ENCODE measurements around the gene MED23. TPM values are rescaled to one million over a fixed set of nuclear protein-coding genes. Genes with fewer than 3 reads are reported as not detected.
"Not testable (repeated sequence)": the region's sequence is repeated elsewhere in the genome, so short reads cannot be mapped to it uniquely, and the experiment has no call there.

Gene MED23
- total RNA-seq, 1 donor from 2014 or later = 12.2 TPM

DNA sequence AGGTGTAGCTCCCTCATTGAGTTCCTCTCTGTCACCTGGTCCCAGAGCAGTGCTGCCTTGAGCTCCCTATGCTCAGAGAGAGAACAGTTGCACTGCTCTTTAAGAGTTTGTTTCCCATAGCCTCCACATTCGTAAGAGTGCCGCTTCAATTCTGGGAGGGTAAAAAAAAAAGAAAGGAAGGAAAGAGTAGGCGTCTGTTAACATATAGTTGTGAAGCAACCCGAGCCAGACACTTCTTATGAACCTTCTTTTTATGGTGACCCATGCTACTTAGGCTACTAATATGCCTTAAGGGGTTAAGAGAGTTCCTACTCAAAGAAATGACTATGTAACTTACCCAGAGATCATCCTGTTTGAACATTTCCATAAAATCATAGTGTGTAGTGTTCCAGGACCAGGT, 59.3 kb downstream of the MED23 start:
- no peak for ATAC-seq

- ATAC-seq = no peak
Measured at GRCh38 chr6:131565056-131565455, 63.0 kb downstream of the MED23 start.

- no peak for ATAC-seq
Measured at GRCh38 chr6:131561925-131562707, 65.9 kb downstream of the MED23 start.

DNA sequence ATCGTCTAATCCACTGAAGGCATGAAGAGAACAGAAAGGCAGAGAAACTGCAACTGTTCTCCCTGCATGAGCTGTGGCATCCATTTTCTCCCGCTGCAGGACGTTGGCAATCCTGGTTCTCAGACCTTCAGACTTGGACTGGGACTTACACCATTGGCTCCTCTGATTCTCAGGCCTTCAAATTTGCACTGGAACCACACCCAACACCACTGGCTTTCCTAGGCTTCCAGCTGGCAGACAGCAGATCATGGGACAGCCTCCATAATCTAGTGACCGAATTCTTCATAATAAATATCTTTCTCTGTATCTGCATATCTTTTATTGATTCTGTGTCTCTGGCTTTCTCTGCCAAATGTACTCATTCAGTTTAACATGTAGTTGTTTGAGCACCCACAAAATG, 69.1 kb downstream of the MED23 start:
- ATAC-seq = no peak

DNA sequence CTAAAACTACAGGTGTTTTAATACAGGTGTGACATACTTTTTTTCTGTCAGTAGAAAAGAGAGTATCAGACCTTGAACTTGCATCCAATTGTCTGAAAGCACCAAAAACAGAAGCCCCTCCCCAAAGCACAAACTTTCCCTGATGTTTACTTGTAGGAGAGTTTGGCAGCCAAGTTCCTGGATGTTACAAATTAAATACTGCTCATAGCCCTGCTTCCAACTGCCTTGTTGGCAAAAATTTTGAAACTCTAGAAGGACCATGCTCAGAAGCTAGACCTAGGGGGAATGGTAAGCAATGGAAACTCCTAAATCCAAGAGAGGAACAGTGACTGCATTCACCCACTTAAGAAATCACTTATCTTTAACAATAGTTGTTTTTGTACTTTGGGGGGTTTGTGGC, 72.0 kb downstream of the MED23 start:
- ATAC-seq = no peak

DNA sequence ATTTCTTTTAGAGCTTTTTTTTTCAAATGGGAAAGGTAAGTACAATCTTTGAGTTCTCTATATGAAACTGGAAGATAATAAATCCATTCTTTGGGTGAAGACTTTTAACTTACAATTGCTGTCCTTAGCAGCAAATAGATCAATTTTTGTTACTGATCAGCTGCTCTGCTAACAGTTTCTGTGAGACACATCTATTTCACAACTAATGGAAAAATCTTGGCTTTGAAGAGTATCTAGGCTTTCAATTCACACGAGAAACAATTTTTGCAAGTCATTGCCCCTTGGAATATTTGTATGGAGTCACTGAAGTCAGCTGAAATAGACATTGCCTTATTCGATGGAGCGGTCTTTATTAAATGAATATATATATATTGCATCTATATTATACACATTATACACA, 75.5 kb downstream of the MED23 start:
- no peak for ATAC-seq

DNA sequence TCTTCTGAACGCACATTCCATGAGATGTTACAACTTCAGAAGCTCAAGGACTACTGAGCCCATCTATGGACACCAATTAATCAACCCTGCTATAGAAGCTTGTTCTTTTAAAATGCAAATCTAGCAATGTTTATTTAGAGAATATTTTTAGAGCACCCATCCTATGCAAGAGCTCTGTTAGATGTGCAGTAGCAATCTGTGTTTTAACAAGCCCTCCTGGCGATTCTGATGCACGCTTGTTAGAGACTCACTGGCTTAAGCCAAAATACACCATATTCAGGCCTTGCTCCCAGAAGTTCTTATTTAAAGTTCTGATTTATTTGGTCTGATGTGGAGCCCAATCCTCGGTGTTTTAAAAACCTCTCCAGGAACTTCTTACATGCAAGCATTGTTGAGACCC, 76.1 kb downstream of the MED23 start:
- ATAC-seq = no peak

- no peak for ATAC-seq
Measured at GRCh38 chr6:131549811-131550210, 78.2 kb downstream of the MED23 start.

- ATAC-seq = no peak
Measured at GRCh38 chr6:131548441-131548840, 79.6 kb downstream of the MED23 start.

GRCh38 chr6:131547488-131547887, 80.6 kb downstream of the MED23 start:
- no peak for ATAC-seq

- no peak for ATAC-seq
Measured at GRCh38 chr6:131545317-131545716, 82.7 kb downstream of the MED23 start.

DNA sequence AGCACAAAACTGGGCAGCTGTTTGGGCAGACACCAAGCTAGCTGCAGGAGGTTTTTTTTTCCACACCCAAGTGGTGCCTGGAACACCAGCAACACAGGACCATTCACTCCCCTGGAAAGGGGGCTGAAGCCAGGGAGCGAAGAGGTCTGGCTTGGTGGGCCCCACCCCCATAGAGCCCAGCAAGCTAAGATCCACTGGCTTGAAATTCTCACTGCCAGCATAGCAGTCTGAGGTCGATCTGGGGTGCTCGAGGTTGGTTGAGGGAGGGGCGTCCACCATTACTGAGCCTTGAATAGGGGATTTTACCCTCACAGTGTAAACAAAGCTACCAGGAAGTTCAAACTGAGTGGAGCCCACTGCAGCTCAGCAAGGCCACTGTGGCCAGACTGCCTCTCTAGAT, 89.4 kb downstream of the MED23 start:
- ATAC-seq = not testable (repeated sequence)

DNA sequence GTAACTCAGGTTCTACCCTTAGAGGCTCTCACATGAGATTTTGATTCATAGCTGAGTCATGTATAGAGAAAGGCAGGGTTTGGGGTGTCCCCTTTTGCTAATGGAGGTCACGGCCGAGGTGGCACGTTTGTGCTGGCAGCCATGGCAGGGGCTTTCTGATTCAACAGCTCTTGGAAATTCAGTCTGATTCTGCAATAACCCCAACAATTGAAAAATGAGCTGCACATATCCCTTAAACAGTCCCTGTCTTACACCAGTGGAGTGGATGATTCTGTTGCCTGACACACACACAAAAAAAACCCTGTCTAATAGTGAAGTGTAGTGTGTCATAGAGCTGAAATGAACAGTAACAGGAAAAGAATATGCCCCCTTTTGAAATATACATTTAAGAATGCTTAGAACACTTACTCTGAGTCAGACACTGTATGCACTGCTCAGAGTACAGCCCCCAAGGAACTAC, 95.4 kb downstream of the MED23 start:
- peak; percentile 13 for ATAC-seq

DNA sequence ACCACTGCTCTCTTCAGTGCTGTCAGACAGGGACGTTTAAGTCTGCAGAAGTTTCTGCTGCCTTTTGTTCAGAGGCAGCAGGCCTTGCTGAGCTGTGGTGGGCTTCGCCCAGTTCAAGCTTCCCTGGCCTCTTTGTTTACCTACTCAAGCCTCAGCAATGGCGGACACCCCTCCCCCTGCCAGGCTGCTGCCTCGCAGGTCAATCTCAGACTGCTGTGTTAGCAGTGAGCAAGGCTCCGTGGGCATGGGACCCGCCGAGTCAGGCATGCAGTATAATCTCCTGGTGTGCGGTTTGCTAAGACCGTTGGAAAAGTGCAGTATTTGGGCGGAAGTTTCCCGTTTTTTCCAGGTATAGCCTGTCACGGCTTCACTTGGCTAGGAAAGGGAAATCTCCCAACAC, 96.4 kb downstream of the MED23 start:
- not testable (repeated sequence) for ATAC-seq

GRCh38 chr6:131530936-131531335, 97.1 kb downstream of the MED23 start:
- ATAC-seq = not testable (repeated sequence)

GRCh38 chr6:131524695-131525336, 103.2 kb downstream of the MED23 start:
- no peak for ATAC-seq

DNA sequence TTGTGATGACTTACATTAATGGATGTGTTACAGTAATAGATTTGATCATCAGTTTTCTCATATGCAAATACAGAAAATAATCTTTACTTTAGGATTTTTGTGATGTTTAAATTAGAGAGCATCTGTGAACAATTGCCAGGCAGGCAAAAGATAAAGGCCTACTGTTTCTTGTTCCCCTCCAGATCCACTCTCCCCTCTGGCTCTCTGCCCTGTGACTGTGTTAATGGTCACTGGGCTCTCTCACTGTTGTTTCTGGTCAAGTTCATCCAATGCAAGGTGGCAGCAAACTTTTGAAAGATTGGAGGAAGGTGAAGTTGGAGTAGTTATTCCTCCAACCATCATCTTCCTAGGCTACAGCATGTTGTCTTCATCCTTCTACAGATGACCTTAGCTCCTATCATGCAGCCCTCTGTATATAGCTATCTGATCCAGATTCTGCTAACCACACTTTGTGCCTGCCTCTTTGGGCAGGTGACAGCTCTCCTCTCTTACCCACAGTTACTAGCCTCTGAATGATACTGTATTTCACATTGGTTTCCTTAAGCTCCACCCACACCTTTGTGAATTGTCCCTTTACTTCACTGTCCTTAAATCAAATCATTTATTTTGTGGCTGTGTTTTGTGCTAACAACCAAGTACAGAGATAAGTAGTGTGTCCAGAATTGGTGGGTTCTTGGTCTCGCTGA, 103.9 kb downstream of the MED23 start:
- ATAC-seq = no peak

Other genes starting within 250 kb of the MED23 start
- gene ARG1, start 55.0 kb downstream of the MED23 start, total RNA-seq = not detected
- gene ENPP3, start 9.1 kb upstream of the MED23 start, total RNA-seq = 0.24 TPM
- not detected for gene OR2A4, start 73.2 kb upstream of the MED23 start, total RNA-seq
- gene CTAGE9, start 82.8 kb upstream of the MED23 start, total RNA-seq = not detected
- gene ENPP1, start 179.8 kb upstream of the MED23 start, total RNA-seq = 0.36 TPM